HG03066 (cell line): ENCODE measurements around the gene KIF11.

Experiments used
- ATAC-seq: cut with Tn5 transposase; IDR thresholded peaks from one replicate; pipeline ENCODE4 v1.9.1; 2021; ENCODE audit warnings: low read depth; ENCODE audit not compliant: unreplicated experiment

Gene KIF11

GRCh38 chr10:92699518-92700381 lies 106.8 kb downstream of the KIF11 start:
- ATAC-seq, result no peak

GRCh38 chr10:92702301-92702916 lies 109.5 kb downstream of the KIF11 start:
- ATAC-seq, result no peak
